IMR-90 (cell line): ENCODE measurements around the gene SCAMP2. TPM values are rescaled to one million over a fixed set of nuclear protein-coding genes. Genes with fewer than 3 reads are reported as not detected.

Experiments
- ATAC-seq: fragments of 200-7000 bp; cut with Tn5 transposase; 2 replicates; pipeline ENCODE4 v1.9.1; 2020; ENCODE audit warnings: low read depth, mild to moderate bottlenecking, moderate library complexity
- BruUV-seq: library from RNA; stranded (reverse); fragments of 400-500 nt; replicated peaks from 2 replicates; lab custom pipeline; 2021; lab: Mats Ljungman, UMichigan
- CTCF ChIA-PET: fragments of 300-600 bp; formaldehyde crosslinking; extraction: SDS; loops from one replicate; lab custom pipeline; 2021; ENCODE audit warnings: antibody characterized with exemption; lab: Yijun Ruan, JAX
- POLR2A ChIA-PET: fragments of 300-600 bp; sonication (Branson Sonifier 250); formaldehyde crosslinking; loops from one replicate; lab custom pipeline; 2022; ENCODE audit warnings: antibody characterized with exemption; ENCODE audit not compliant: unreplicated experiment; lab: Charles Lee
- DNase-seq: peaks from one replicate; pipeline ENCODE4 v3.0.0; 2013
- H2AFZ ChIP-seq: replicated peaks from 2 replicates; pipeline ENCODE3; 2013; ENCODE audit warnings: low read length, mild to moderate bottlenecking; ENCODE audit not compliant: poor library complexity
- H2AK5ac ChIP-seq: 2 replicates; pipeline ENCODE4 v1.6.1; 2013; ENCODE audit warnings: low read depth, low read length, inconsistent platforms
- H2AK9ac ChIP-seq: replicated peaks from 2 replicates; pipeline ENCODE3; 2013; ENCODE audit warnings: mild to moderate bottlenecking, low read depth, low read length, moderate library complexity; ENCODE audit not compliant: poor library complexity
- H2BK120ac ChIP-seq: 2 replicates; pipeline ENCODE4 v1.6.1; 2013; ENCODE audit warnings: low read depth, low read length, inconsistent platforms
- H2BK15ac ChIP-seq: 3 replicates; pipeline ENCODE4 v1.6.1; 2013; ENCODE audit warnings: low read depth, low read length, inconsistent platforms
- H2BK20ac ChIP-seq: 2 replicates; pipeline ENCODE4 v1.6.1; 2013; ENCODE audit warnings: low read depth, mild to moderate bottlenecking, inconsistent platforms, low read length, moderate library complexity
- H2BK5ac ChIP-seq: 2 replicates; pipeline ENCODE4 v1.6.1; 2013; ENCODE audit warnings: mild to moderate bottlenecking, low read depth, low read length, inconsistent platforms; ENCODE audit not compliant: poor library complexity, severe bottlenecking
- H3K14ac ChIP-seq: replicated peaks from 2 replicates; pipeline ENCODE4 v1.6.1; 2013; ENCODE audit warnings: low read depth, low read length, inconsistent platforms
- H3K18ac ChIP-seq: 2 replicates; pipeline ENCODE4 v1.6.1; 2013; ENCODE audit warnings: low read depth, low read length, control low read depth
- H3K23ac ChIP-seq: 2 replicates; pipeline ENCODE4 v1.6.1; 2013; ENCODE audit warnings: low read depth, low read length, inconsistent platforms
- H3K27ac ChIP-seq: 2 replicates; pipeline ENCODE4 v1.5.1; 2013; ENCODE audit warnings: mild to moderate bottlenecking, control low read depth, low read length; ENCODE audit not compliant: insufficient read depth
- H3K27me3 ChIP-seq: 2 replicates; pipeline ENCODE4 v1.6.1; 2013; ENCODE audit warnings: low read length; ENCODE audit not compliant: control insufficient read depth, insufficient read depth
- H3K36me3 ChIP-seq: 2 replicates; pipeline ENCODE4 v1.6.1; 2013; ENCODE audit warnings: low read length, mixed read lengths; ENCODE audit not compliant: control insufficient read depth, insufficient read depth
- H3K4ac ChIP-seq: 2 replicates; pipeline ENCODE4 v1.6.1; 2013; ENCODE audit warnings: low read depth, low read length, inconsistent platforms
- H3K4me1 ChIP-seq: 2 replicates; pipeline ENCODE4 v1.6.1; 2013; ENCODE audit warnings: low read length, mixed read lengths; ENCODE audit not compliant: control insufficient read depth, insufficient read depth
- H3K4me2 ChIP-seq: 2 replicates; pipeline ENCODE4 v1.6.1; 2013; ENCODE audit warnings: low read depth, mild to moderate bottlenecking, control low read depth, low read length, moderate library complexity
- H3K4me3 ChIP-seq: 2 replicates; pipeline ENCODE4 v1.5.1; 2013; ENCODE audit warnings: low read depth, mild to moderate bottlenecking, control low read depth, low read length, moderate library complexity; ENCODE audit not compliant: insufficient read depth
- H3K56ac ChIP-seq: 2 replicates; pipeline ENCODE4 v1.6.1; 2013; ENCODE audit warnings: low read length, inconsistent platforms; ENCODE audit not compliant: insufficient read depth; ENCODE audit errors: extremely low read depth
- H3K79me1 ChIP-seq, 2 experiments: 2 replicates each; pipeline ENCODE4 v1.6.1; 2013; ENCODE audit warnings: low read length in 2 of 2, inconsistent platforms in 1 of 2, low read depth in 1 of 2
- H3K9ac ChIP-seq: 2 replicates; pipeline ENCODE4 v1.6.1; 2013; ENCODE audit warnings: low read depth, low read length, control low read depth
- H3K9me1 ChIP-seq: 2 replicates; pipeline ENCODE4 v1.6.1; 2013; ENCODE audit warnings: low read length, inconsistent platforms; ENCODE audit not compliant: insufficient read depth
- H3K9me3 ChIP-seq: 2 replicates; pipeline ENCODE4 v1.6.1; 2013; ENCODE audit warnings: low read length; ENCODE audit not compliant: control insufficient read depth, insufficient read depth
- H4K20me1 ChIP-seq: 2 replicates; pipeline ENCODE4 v1.6.1; 2013; ENCODE audit warnings: low read length, inconsistent platforms; ENCODE audit not compliant: insufficient read depth
- H4K5ac ChIP-seq: 2 replicates; pipeline ENCODE4 v1.6.1; 2013; ENCODE audit warnings: mild to moderate bottlenecking, low read depth, low read length, control low read depth
- H4K8ac ChIP-seq, 2 experiments: 2 replicates each; pipeline ENCODE4 v1.6.1; 2013; ENCODE audit warnings: low read depth in 2 of 2, low read length in 2 of 2, control low read depth in 1 of 2, inconsistent platforms in 1 of 2
- H4K91ac ChIP-seq: 2 replicates; pipeline ENCODE4 v1.6.1; 2013; ENCODE audit warnings: low read depth, low read length, inconsistent platforms; ENCODE audit not compliant: insufficient read depth
- BHLHE40 ChIP-seq: fragments of 150-350 bp; IDR thresholded peaks from 2 replicates; pipeline ENCODE4 v1.6.1; 2016; ENCODE audit warnings: mild to moderate bottlenecking, low read depth, low read length
- CEBPB ChIP-seq: IDR thresholded peaks from 2 replicates; pipeline ENCODE4 v1.6.1; 2012; ENCODE audit warnings: low read depth, low read length, improper control_type of control experiment
- ELK1 ChIP-seq: fragments of 150-350 bp; IDR thresholded peaks from 2 replicates; pipeline ENCODE4 v1.6.1; 2016; ENCODE audit warnings: low read depth, mild to moderate bottlenecking, low read length, moderate library complexity, borderline replicate concordance
- FOS ChIP-seq: fragments of 150-350 bp; IDR thresholded peaks from 2 replicates; pipeline ENCODE4 v1.6.1; 2016; ENCODE audit warnings: low read depth, low read length
- MAFK ChIP-seq: IDR thresholded peaks from 2 replicates; pipeline ENCODE4 v1.6.1; 2012; ENCODE audit warnings: low read depth, low read length, improper control_type of control experiment
- NFE2L2 ChIP-seq: fragments of 150-350 bp; IDR thresholded peaks from 2 replicates; pipeline ENCODE4 v1.6.1; 2016; ENCODE audit warnings: low read depth, mild to moderate bottlenecking, low read length
- POLR2A ChIP-seq: IDR thresholded peaks from 2 replicates; pipeline ENCODE4 v1.6.1; 2012; ENCODE audit warnings: mild to moderate bottlenecking, low read depth, low read length
- RAD21 ChIP-seq: IDR thresholded peaks from 2 replicates; pipeline ENCODE4 v1.6.1; 2012; ENCODE audit warnings: low read length, improper control_type of control experiment
- RFX5 ChIP-seq: IDR thresholded peaks from 2 replicates; pipeline ENCODE4 v1.8.0; 2012; ENCODE audit warnings: low read depth, mild to moderate bottlenecking, low read length, moderate library complexity
- WGBS, 2 experiments: methylation state at CpG; one replicate each; pipeline versions ENCODE4 v1.1.5 to v1.1.7; 2013; ENCODE audit warnings: missing lambda C conversion rate in 2 of 2; ENCODE audit not compliant: insufficient read length in 1 of 2; ENCODE audit errors: extremely low coverage in 2 of 2; 5-methylcytosine and 5-hydroxymethylcytosine counted together
- dilution Hi-C: fragments of 300-500 bp; cut with HindIII; formaldehyde crosslinking; loops from one replicate; pipeline ENCODE4 v1.14.3; 2018; ENCODE audit warnings: low sequenced_read_pairs; ENCODE audit not compliant: unreplicated experiment
- in situ Hi-C: fragments of 300-500 bp; cut with MboI; formaldehyde crosslinking; loops from 3 replicates; pipeline ENCODE4 v1.14.3; 2019; ENCODE audit warnings: low sequenced_read_pairs, inconsistent platforms, mixed read lengths
- intact Hi-C: fragments of 100-400 bp; cut with micrococcal nuclease; formaldehyde crosslinking; loops from 2 replicates; pipeline ENCODE4 v1.10.0; 2022
- polyA plus RNA-seq, 3 experiments: library from polyadenylated mRNA; depleted of rRNA; stranded (reverse); fragments of >200 nt; gene quantifications; 2 replicates each; pipeline ENCODE4 v1.2.3, GENCODE V29; 2012; ENCODE audit warnings: low replicate concordance in 1 of 3
- total RNA-seq: library from RNA; depleted of rRNA; stranded (reverse); fragments of >200 nt; gene quantifications from 2 replicates; pipeline ENCODE4 v1.2.3, GENCODE V29; 2012
- TF ChIP-seq, protein P1 (sequence below): fragments of 150-350 bp; IDR thresholded peaks from 2 replicates; pipeline ENCODE4 v1.6.1; 2017; ENCODE audit warnings: mild to moderate bottlenecking, antibody characterized with exemption, low read length, low read depth
- TF ChIP-seq, protein P2 (sequence below): conservative IDR thresholded peaks from 2 replicates; pipeline ENCODE4 v1.5.1; 2012; ENCODE audit warnings: mild to moderate bottlenecking, low read depth, low read length, improper control_type of control experiment

Gene SCAMP2
- total and polyA plus RNA-seq, 2 of the 4 experiments (the other 2 are of a cell fraction): 25.8 to 111 TPM

DNA sequence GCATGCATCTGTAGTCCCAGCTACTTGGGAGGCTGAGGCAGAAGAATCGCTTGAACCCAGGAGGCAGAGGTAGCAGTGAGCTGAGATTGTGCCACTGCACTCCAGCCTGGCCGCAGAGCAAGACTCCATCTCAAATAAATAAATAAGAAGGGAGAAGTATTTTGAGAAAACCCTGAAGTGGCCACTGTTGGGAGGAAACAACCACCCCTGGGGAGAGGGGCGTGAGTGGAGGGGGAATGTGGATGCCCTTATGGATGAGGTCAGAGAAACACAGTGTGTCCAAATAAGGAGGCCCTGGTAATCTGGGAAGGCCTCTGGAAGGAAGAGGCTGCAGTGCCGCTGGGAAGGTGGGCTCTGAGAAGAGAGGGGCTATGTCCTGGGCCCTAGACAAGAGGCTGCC, 50.9 kb downstream of the SCAMP2 start:
- H3K18ac ChIP-seq: no peak overlapping the region
- WGBS, 2 experiments: 40% methylated on average over 1 of the region's 4 CpGs; no CpG with 5 or more reads in 1 of the 2 experiments
- no peak overlapping the region for H4K91ac ChIP-seq
- no peak overlapping the region for H3K27ac ChIP-seq
- no peak overlapping the region for H3K56ac ChIP-seq
- ATAC-seq: no peak
- no peak overlapping the region for H3K4me3 ChIP-seq
- H2BK20ac ChIP-seq: no peak overlapping the region
- POLR2A ChIA-PET: no interaction called here
- no peak overlapping the region for H2BK5ac ChIP-seq
- H3K4me1 ChIP-seq: no peaks in the 10 kb centered on the region
- H4K20me1 ChIP-seq: peaks cover 4% of the 10 kb centered on the region
- DNase-seq: no peak
- in situ Hi-C loops: no loop called here
- CTCF ChIA-PET: no interaction called here
- H4K5ac ChIP-seq: no peak overlapping the region
- peaks cover 56% of the 10 kb centered on the region for H3K27me3 ChIP-seq
- H2AFZ ChIP-seq: no peak overlapping the region
- H2AK5ac ChIP-seq: no peak overlapping the region
- BruUV-seq: no TSS peak
- dilution Hi-C loops: no loop called here
- H3K4me2 ChIP-seq: no peak overlapping the region
- H3K9me3 ChIP-seq: no peaks in the 10 kb centered on the region
- no peak overlapping the region for H3K14ac ChIP-seq
- intact Hi-C loops: no loop called here
- H3K9ac ChIP-seq: no peak overlapping the region
- no peak overlapping the region for H3K4ac ChIP-seq
- H3K36me3 ChIP-seq: no peaks in the 10 kb centered on the region
- no peak overlapping the region for H2BK15ac ChIP-seq
- no peak overlapping the region for H3K23ac ChIP-seq
- 0 out of 2 replicates have a peak, but pooled peaks cover 4% of the 10 kb centered on the region for H3K9me1 ChIP-seq
- H2BK120ac ChIP-seq: no peak overlapping the region
- H2AK9ac ChIP-seq: no peak overlapping the region
- H3K79me1 ChIP-seq: no peaks in the 10 kb centered on the region
- H4K8ac ChIP-seq: no peak overlapping the region
- TF ChIP-seq ELK1: no peak
- no peak for TF ChIP-seq BHLHE40
- no peak for TF ChIP-seq POLR2A
- TF ChIP-seq CEBPB: no peak
- TF ChIP-seq MAFK: no peak
- TF ChIP-seq NFE2L2: no peak
- no peak for TF ChIP-seq FOS
- no peak for TF ChIP-seq RAD21
- no peak for TF ChIP-seq RFX5
- TF ChIP-seq, protein P1, sequence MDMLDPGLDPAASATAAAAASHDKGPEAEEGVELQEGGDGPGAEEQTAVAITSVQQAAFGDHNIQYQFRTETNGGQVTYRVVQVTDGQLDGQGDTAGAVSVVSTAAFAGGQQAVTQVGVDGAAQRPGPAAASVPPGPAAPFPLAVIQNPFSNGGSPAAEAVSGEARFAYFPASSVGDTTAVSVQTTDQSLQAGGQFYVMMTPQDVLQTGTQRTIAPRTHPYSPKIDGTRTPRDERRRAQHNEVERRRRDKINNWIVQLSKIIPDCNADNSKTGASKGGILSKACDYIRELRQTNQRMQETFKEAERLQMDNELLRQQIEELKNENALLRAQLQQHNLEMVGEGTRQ: no peak
- TF ChIP-seq, protein P2, sequence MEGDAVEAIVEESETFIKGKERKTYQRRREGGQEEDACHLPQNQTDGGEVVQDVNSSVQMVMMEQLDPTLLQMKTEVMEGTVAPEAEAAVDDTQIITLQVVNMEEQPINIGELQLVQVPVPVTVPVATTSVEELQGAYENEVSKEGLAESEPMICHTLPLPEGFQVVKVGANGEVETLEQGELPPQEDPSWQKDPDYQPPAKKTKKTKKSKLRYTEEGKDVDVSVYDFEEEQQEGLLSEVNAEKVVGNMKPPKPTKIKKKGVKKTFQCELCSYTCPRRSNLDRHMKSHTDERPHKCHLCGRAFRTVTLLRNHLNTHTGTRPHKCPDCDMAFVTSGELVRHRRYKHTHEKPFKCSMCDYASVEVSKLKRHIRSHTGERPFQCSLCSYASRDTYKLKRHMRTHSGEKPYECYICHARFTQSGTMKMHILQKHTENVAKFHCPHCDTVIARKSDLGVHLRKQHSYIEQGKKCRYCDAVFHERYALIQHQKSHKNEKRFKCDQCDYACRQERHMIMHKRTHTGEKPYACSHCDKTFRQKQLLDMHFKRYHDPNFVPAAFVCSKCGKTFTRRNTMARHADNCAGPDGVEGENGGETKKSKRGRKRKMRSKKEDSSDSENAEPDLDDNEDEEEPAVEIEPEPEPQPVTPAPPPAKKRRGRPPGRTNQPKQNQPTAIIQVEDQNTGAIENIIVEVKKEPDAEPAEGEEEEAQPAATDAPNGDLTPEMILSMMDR: no peak
